Upper lobe of left lung (tissue), 4 donors: ENCODE data around the gene ECI1.

Source experiments
- POLR2A ChIP-seq, 4 donors: fragments of 450-650 bp; IDR thresholded peaks; one replicate each; pipeline ENCODE4 v1.5.1; 2016 to 2017; ENCODE audit warnings: antibody characterized with exemption in 4 of 4, mild to moderate bottlenecking in 2 of 4
- POLR2AphosphoS5 ChIP-seq, 2 donors: sonication (generic); formaldehyde crosslinking; IDR thresholded peaks; one replicate each; pipeline ENCODE4 v1.5.1; 2017; ENCODE audit warnings: antibody characterized with exemption in 2 of 2
- TF ChIP-seq, protein P1 (sequence below), 6 experiments: fragments of 450-650 bp in 4 of 6; fragments of 200-600 bp in 2 of 6; sonication (generic) in 2 of 6; IDR thresholded peaks; one replicate each; pipeline ENCODE4 v1.5.1; 2016 to 2019; ENCODE audit warnings: antibody characterized with exemption in 6 of 6

DNA sequence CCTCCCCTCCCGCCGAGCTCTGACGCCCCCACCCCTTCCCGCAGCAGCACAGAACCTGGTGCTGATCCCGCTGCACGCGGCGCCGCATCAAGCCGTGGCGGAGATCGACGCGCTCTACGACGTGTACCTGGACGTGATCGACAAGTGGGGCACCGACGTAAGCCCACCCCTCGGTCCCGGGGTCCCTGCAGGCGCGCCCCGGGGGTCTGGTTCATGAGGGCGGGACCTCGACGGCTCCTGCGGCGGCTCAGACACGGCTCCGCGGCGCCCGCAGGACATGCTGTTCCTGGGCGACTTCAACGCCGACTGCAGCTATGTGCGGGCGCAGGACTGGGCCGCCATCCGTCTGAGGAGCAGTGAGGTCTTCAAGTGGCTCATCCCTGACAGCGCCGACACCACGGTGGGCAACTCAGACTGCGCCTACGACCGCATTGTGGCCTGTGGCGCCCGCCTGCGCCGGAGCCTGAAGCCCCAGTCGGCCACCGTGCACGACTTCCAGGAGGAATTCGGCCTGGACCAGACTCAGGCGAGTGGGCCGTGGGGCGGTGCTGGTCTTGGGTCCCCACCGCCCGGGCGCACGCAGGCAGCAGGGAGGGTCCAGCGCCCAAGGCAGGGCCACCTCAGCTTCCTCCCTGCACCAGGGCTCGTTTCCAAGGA is 13.8 kb downstream of the ECI1 start:
- TF ChIP-seq POLR2AphosphoS5 (IDR thresholded peaks at IDR 0.05): no peak
- TF ChIP-seq, protein P1, sequence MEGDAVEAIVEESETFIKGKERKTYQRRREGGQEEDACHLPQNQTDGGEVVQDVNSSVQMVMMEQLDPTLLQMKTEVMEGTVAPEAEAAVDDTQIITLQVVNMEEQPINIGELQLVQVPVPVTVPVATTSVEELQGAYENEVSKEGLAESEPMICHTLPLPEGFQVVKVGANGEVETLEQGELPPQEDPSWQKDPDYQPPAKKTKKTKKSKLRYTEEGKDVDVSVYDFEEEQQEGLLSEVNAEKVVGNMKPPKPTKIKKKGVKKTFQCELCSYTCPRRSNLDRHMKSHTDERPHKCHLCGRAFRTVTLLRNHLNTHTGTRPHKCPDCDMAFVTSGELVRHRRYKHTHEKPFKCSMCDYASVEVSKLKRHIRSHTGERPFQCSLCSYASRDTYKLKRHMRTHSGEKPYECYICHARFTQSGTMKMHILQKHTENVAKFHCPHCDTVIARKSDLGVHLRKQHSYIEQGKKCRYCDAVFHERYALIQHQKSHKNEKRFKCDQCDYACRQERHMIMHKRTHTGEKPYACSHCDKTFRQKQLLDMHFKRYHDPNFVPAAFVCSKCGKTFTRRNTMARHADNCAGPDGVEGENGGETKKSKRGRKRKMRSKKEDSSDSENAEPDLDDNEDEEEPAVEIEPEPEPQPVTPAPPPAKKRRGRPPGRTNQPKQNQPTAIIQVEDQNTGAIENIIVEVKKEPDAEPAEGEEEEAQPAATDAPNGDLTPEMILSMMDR (IDR thresholded peaks at IDR 0.05): no peak
- TF ChIP-seq POLR2A (IDR thresholded peaks at IDR 0.05): no peak
